Esophagus squamous epithelium (tissue), 5 donors: ENCODE measurements around the gene OR4C5. TPM values are rescaled to one million over a fixed set of nuclear protein-coding genes. Genes with fewer than 3 reads are reported as not detected.
"Not testable (repeated sequence)": the region's sequence is repeated elsewhere in the genome, so short reads cannot be mapped to it uniquely, and the experiment has no call there.

Experiments
- DNase-seq: peaks from one replicate; lab custom pipeline; 2025; lab: John Stamatoyannopoulos, UW
- H3K27ac ChIP-seq, 4 donors: fragments of 200-600 bp; sonication (generic); one replicate each; pipeline ENCODE4 v1.5.1; 2016 to 2019; ENCODE audit warnings: mild to moderate bottlenecking in 1 of 4
- H3K27me3 ChIP-seq, 4 donors: fragments of 200-600 bp; sonication (generic); 1 replicate in 3 of 4; 2 replicates in 1 of 4; pipeline versions ENCODE4 v1.5.1 to v1.6.0; 2017 to 2021; ENCODE audit warnings: antibody characterized with exemption in 1 of 4
- H3K36me3 ChIP-seq, 3 donors: fragments of 200-600 bp; sonication (generic); one replicate each; pipeline ENCODE4 v1.5.1; 2016 to 2019
- H3K4me1 ChIP-seq, 3 donors: fragments of 200-600 bp; sonication (generic); one replicate each; pipeline ENCODE4 v1.5.1; 2017 to 2019
- H3K4me3 ChIP-seq, 4 donors: fragments of 200-600 bp; sonication (generic); 1 replicate in 3 of 4; 2 replicates in 1 of 4; pipeline ENCODE4 v1.5.1; 2016 to 2019; ENCODE audit warnings: mild to moderate bottlenecking in 2 of 4, moderate library complexity in 1 of 4
- H3K9me3 ChIP-seq, 3 donors: fragments of 200-600 bp; sonication (generic); one replicate each; pipeline ENCODE4 v1.5.1; 2016 to 2019
- CTCF ChIP-seq, 6 experiments: fragments of 450-650 bp in 4 of 6; fragments of 200-600 bp in 2 of 6; sonication (generic) in 2 of 6; IDR thresholded peaks; one replicate each; pipeline ENCODE4 v1.5.1; 2016 to 2019; ENCODE audit warnings: antibody characterized with exemption in 6 of 6, mild to moderate bottlenecking in 4 of 6, moderate library complexity in 4 of 6
- POLR2A ChIP-seq, 4 donors: fragments of 450-650 bp; IDR thresholded peaks; one replicate each; pipeline ENCODE4 v1.6.1; 2017; ENCODE audit warnings: antibody characterized with exemption in 4 of 4, mild to moderate bottlenecking in 4 of 4, moderate library complexity in 3 of 4
- WGBS, 2 donors: methylation state at CpG; one replicate each; pipeline ENCODE4 v1.1.5; 2018; 5-methylcytosine and 5-hydroxymethylcytosine counted together
- intact Hi-C: fragments of 100-400 bp; cut with DNase I; formaldehyde crosslinking; loops from one replicate; pipeline ENCODE4 v1.15.0; 2022
- total RNA-seq, 4 donors: library from RNA; depleted of rRNA; stranded (reverse); fragments of >200 nt; gene quantifications; one replicate each; pipeline ENCODE4 v1.1.0, GENCODE V29; 2016
- donor health status: DM: yes; HTN: yes; CAD: no.

Gene OR4C5
- not detected for total RNA-seq

- Histone ChIP-seq H3K4me1 (no peaks in the 10 kb centered on the region), H3K36me3 (no peaks in the 10 kb centered on the region), H3K27ac (no peak within 1 kb of the TSS), H3K9me3 (no peaks in the 10 kb centered on the region), H3K27me3 (no peaks in the 10 kb centered on the region), H3K4me3 (no peak within 1 kb of the TSS)
- intact Hi-C loops: no loop called here
- WGBS, 2 donors: 71 to 72% methylated on average over 2 of the region's 2 CpGs
- TF ChIP-seq POLR2A (IDR thresholded peaks at IDR 0.05) (no peak), CTCF (IDR thresholded peaks at IDR 0.05) (no peak)
- no peak for DNase-seq
These were observed at the start of gene OR4C5 for GRCh38 chr11:48366365-48366764. OR4C5 (minus strand) TSS chr11:48366465; CDS start chr11:48366465, 0 bp downstream.

GRCh38 chr11:48384670-48385069, 18.4 kb upstream of the OR4C5 start:
- 45% methylated on average over 4 of the region's 4 CpGs for WGBS, 2 donors
- Histone ChIP-seq H3K27me3 (no peaks in the 10 kb centered on the region), H3K36me3 (no peaks in the 10 kb centered on the region), H3K4me3 (no peak overlapping the region), H3K9me3 (peaks cover 0 to 39% (median 0%) of the 10 kb centered on the region in 3 donors), H3K4me1 (no peaks in the 10 kb centered on the region), H3K27ac (no peak overlapping the region)
- no peak for TF ChIP-seq POLR2A (IDR thresholded peaks at IDR 0.05)
- no peak for TF ChIP-seq CTCF (IDR thresholded peaks at IDR 0.05)
- intact Hi-C loops: no loop called here
- DNase-seq: no peak

GRCh38 chr11:48384151-48384550, 17.9 kb upstream of the OR4C5 start:
- 56 to 73% methylated on average over 2 of the region's 2 CpGs for WGBS, 2 donors
- DNase-seq, H3K27ac ChIP-seq, H3K27me3 ChIP-seq, H3K4me1 ChIP-seq, H3K4me3 ChIP-seq, intact Hi-C loops, H3K36me3 ChIP-seq: not testable (repeated sequence)
- H3K9me3 ChIP-seq: peaks cover 0 to 44% (median 0%) of the 10 kb centered on the region in 3 donors

GRCh38 chr11:48361289-48361688, 5.0 kb downstream of the OR4C5 start:
- H3K27ac ChIP-seq, H3K36me3 ChIP-seq, H3K27me3 ChIP-seq, DNase-seq, H3K4me1 ChIP-seq, H3K4me3 ChIP-seq, intact Hi-C loops, H3K9me3 ChIP-seq: not testable (repeated sequence)
- 39 to 43% methylated on average over 2 of the region's 2 CpGs for WGBS, 2 donors

GRCh38 chr11:48354677-48355076, 11.6 kb downstream of the OR4C5 start:
- Histone ChIP-seq H3K4me1 (no peaks in the 10 kb centered on the region), H3K9me3 (no peaks in the 10 kb centered on the region), H3K27me3 (no peaks in the 10 kb centered on the region), H3K36me3 (no peaks in the 10 kb centered on the region), H3K27ac (no peak overlapping the region), H3K4me3 (no peak overlapping the region)
- 84 to 100% methylated on average over 1 of the region's 1 CpG for WGBS, 2 donors
- intact Hi-C loops: no loop called here
- TF ChIP-seq POLR2A (IDR thresholded peaks at IDR 0.05): no peak
- no peak for TF ChIP-seq CTCF (IDR thresholded peaks at IDR 0.05)
- no peak for DNase-seq

GRCh38 chr11:48354013-48354412, 12.3 kb downstream of the OR4C5 start:
- no peaks in the 10 kb centered on the region for H3K9me3 ChIP-seq
- no peak for DNase-seq
- TF ChIP-seq POLR2A (IDR thresholded peaks at IDR 0.05): no peak
- TF ChIP-seq CTCF (IDR thresholded peaks at IDR 0.05): no peak
- H3K36me3 ChIP-seq: no peaks in the 10 kb centered on the region
- 80 to 86% methylated on average over 4 of the region's 4 CpGs for WGBS, 2 donors
- intact Hi-C loops: no loop called here
- no peak overlapping the region for H3K4me3 ChIP-seq
- no peak overlapping the region for H3K27ac ChIP-seq
- H3K27me3 ChIP-seq: no peaks in the 10 kb centered on the region
- no peaks in the 10 kb centered on the region for H3K4me1 ChIP-seq

GRCh38 chr11:48346286-48346685, 20.0 kb downstream of the OR4C5 start:
- H3K36me3 ChIP-seq, H3K4me1 ChIP-seq, intact Hi-C loops, DNase-seq, H3K27ac ChIP-seq, H3K27me3 ChIP-seq, H3K4me3 ChIP-seq, H3K9me3 ChIP-seq: not testable (repeated sequence)
- WGBS, 2 donors: 80 to 100% methylated on average over 1 of the region's 5 CpGs

GRCh38 chr11:48342505-48342904, 23.8 kb downstream of the OR4C5 start:
- DNase-seq, H3K9me3 ChIP-seq, H3K27ac ChIP-seq, H3K4me1 ChIP-seq, H3K27me3 ChIP-seq, intact Hi-C loops, H3K4me3 ChIP-seq, H3K36me3 ChIP-seq: not testable (repeated sequence)
- WGBS, 2 donors: 53 to 60% methylated on average over 2 of the region's 2 CpGs
